DND-41 (cell line): Measurements from ENCODE around the gene BICC1.

ENCODE experiments used
- CTCF ChIP-seq: IDR thresholded peaks from 2 replicates; pipeline ENCODE4 v1.5.1; 2012; ENCODE audit warnings: borderline replicate concordance, low read length, moderate library complexity, mild to moderate bottlenecking; ENCODE audit not compliant: poor library complexity, severe bottlenecking; ENCODE audit errors: extremely low read depth
- EZH2 ChIP-seq: IDR thresholded peaks from 3 replicates; pipeline ENCODE4 v1.6.1; 2012; ENCODE audit warnings: borderline replicate concordance, low read depth, mild to moderate bottlenecking, moderate library complexity, low read length, inconsistent platforms; ENCODE audit not compliant: severe bottlenecking

DNA sequence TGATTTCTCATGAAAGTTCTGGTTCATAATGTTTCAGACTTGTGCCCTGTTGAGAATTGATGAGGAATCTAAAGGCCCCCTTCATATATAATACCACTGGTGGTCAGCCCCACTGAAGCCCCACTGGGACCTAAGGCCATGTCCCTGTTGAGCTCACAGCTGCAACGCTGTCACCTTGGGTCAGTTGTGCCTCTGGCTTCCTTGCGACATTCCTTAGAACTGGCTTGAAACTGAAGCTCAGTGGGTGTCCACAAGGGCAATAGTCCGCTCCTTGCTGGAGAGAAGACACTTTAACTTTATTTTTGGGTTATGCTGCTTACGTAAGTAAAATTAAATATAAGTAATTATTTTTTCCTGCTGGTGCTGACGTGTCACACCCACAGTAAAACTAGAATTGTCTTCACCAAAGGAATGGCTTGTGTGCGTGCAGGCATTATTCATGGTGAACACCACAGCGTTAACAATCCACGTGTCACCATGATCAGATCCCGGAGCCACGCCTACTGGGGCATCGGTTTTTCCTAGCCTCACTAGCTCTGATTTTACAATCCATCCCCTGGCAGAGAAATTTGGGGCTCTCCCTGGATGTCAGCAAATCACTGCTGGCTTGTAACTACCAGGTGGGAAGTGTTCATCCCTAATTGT, 66.5 kb downstream of the BICC1 start:
- no peak for TF ChIP-seq CTCF
- no peak for TF ChIP-seq EZH2
